DND-41 (cell line): ENCODE results near the gene PPT2.

ENCODE experiments used
- ATAC-seq: fragments of 200-7000 bp; cut with Tn5 transposase; 3 replicates; pipeline ENCODE4 v1.9.1; 2021; ENCODE audit warnings: low read depth; ENCODE audit not compliant: insufficient read depth
- DNase-seq: peaks from one replicate; pipeline ENCODE4 v3.0.0-alpha.2; 2020
- H2AFZ ChIP-seq: 2 replicates; pipeline ENCODE4 v1.6.0; 2012; ENCODE audit warnings: low read depth, low read length
- H3K27ac ChIP-seq: 2 replicates; pipeline ENCODE4 v1.5.1; 2012; ENCODE audit warnings: low read length, inconsistent platforms
- H3K27me3 ChIP-seq: fragments of 200-600 bp; sonication (generic); 2 replicates; pipeline ENCODE4 v1.6.0; 2012; ENCODE audit warnings: low read length, mild to moderate bottlenecking, inconsistent platforms; ENCODE audit not compliant: insufficient read depth, poor library complexity
- H3K36me3 ChIP-seq: 2 replicates; pipeline ENCODE4 v1.5.1; 2012; ENCODE audit warnings: low read length, inconsistent platforms; ENCODE audit not compliant: insufficient read depth
- H3K4me1 ChIP-seq: 2 replicates; pipeline ENCODE4 v1.5.1; 2012; ENCODE audit warnings: mild to moderate bottlenecking, low read length; ENCODE audit not compliant: insufficient read depth
- H3K4me2 ChIP-seq: 2 replicates; pipeline ENCODE4 v1.6.0; 2012; ENCODE audit warnings: mild to moderate bottlenecking, moderate library complexity, low read length, inconsistent platforms; ENCODE audit not compliant: insufficient read depth
- H3K4me3 ChIP-seq, 2 experiments: fragments of 200-600 bp in 1 of 2; shearing (Covaris generic) in 1 of 2; 2 replicates each; pipeline ENCODE4 v1.5.1; 2012 to 2016; ENCODE audit warnings: inconsistent platforms in 2 of 2, low read length in 2 of 2, mild to moderate bottlenecking in 2 of 2, low read depth in 1 of 2, moderate library complexity in 1 of 2
- H3K79me2 ChIP-seq: 2 replicates; pipeline ENCODE4 v1.6.0; 2012; ENCODE audit warnings: low read length, inconsistent platforms; ENCODE audit not compliant: insufficient read depth
- H3K9ac ChIP-seq: 2 replicates; pipeline ENCODE4 v1.6.0; 2012; ENCODE audit warnings: low read depth, mild to moderate bottlenecking, inconsistent platforms, low read length, moderate library complexity
- H3K9me3 ChIP-seq: 2 replicates; pipeline ENCODE4 v1.5.1; 2012; ENCODE audit warnings: low read length, moderate library complexity, mild to moderate bottlenecking, inconsistent platforms; ENCODE audit not compliant: insufficient read depth, severe bottlenecking
- H4K20me1 ChIP-seq: 2 replicates; pipeline ENCODE4 v1.6.0; 2012; ENCODE audit warnings: low read length; ENCODE audit not compliant: insufficient read depth
- CTCF ChIP-seq: IDR thresholded peaks from 2 replicates; pipeline ENCODE4 v1.5.1; 2012; ENCODE audit warnings: borderline replicate concordance, low read length, moderate library complexity, mild to moderate bottlenecking; ENCODE audit not compliant: poor library complexity, severe bottlenecking; ENCODE audit errors: extremely low read depth
- EZH2 ChIP-seq: IDR thresholded peaks from 3 replicates; pipeline ENCODE4 v1.6.1; 2012; ENCODE audit warnings: borderline replicate concordance, low read depth, mild to moderate bottlenecking, moderate library complexity, low read length, inconsistent platforms; ENCODE audit not compliant: severe bottlenecking

Gene PPT2

GRCh38 chr6:32128751-32129296 lies 25.1 kb upstream of the PPT2 start:
- no peaks in the 10 kb centered on the region for H3K9me3 ChIP-seq
- peak overlapping the region; percentile 74 for H2AFZ ChIP-seq
- peaks cover 40% of the 10 kb centered on the region for H3K4me1 ChIP-seq
- DNase-seq, result no peak
- no peaks in the 10 kb centered on the region for H4K20me1 ChIP-seq
- peaks cover 37% of the 10 kb centered on the region for H3K36me3 ChIP-seq
- TF ChIP-seq EZH2 (no peak), CTCF (no peak)
- H3K4me2 ChIP-seq, result peak overlapping the region; percentile 93
- peak overlapping the region; percentile 63 for H3K9ac ChIP-seq
- peaks cover 42% of the 10 kb centered on the region for H3K79me2 ChIP-seq
- H3K27me3 ChIP-seq, result no peaks in the 10 kb centered on the region
- H3K27ac ChIP-seq, result peak overlapping the region; percentile 69
- no peak for ATAC-seq
- peak overlapping the region; percentile 62 to 91; a peak in 3 of 4 replicates for H3K4me3 ChIP-seq

GRCh38 chr6:32129297-32130088 lies 24.4 kb upstream of the PPT2 start:
- Histone ChIP-seq H3K9me3 (no peaks in the 10 kb centered on the region), H3K4me3 (peak overlapping the region; percentile 62 to 91; a peak in 3 of 4 replicates), H3K9ac (peak overlapping the region; percentile 63), H3K27me3 (no peaks in the 10 kb centered on the region), H2AFZ (peak overlapping the region; percentile 60), H3K27ac (peak overlapping the region; percentile 73), H3K4me1 (peaks cover 40% of the 10 kb centered on the region), H3K36me3 (peaks cover 30% of the 10 kb centered on the region), H3K79me2 (peaks cover 42% of the 10 kb centered on the region), H3K4me2 (peak overlapping the region; percentile 93), H4K20me1 (no peaks in the 10 kb centered on the region)
- no peak for DNase-seq
- no peak for ATAC-seq
- TF ChIP-seq EZH2 (no peak), CTCF (no peak)

- DNase-seq, result no peak
- no peak for TF ChIP-seq EZH2
- no peak for TF ChIP-seq CTCF
- Histone ChIP-seq H2AFZ (no peak overlapping the region), H4K20me1 (no peaks in the 10 kb centered on the region), H3K36me3 (peaks cover 12% of the 10 kb centered on the region), H3K4me1 (peaks cover 32% of the 10 kb centered on the region), H3K4me3 (no peak overlapping the region), H3K4me2 (no peak overlapping the region), H3K27ac (no peak overlapping the region), H3K27me3 (no peaks in the 10 kb centered on the region), H3K9me3 (no peaks in the 10 kb centered on the region), H3K79me2 (peaks cover 31% of the 10 kb centered on the region), H3K9ac (no peak overlapping the region)
- ATAC-seq, result no peak
Observed at GRCh38 chr6:32131439-32131948, 22.4 kb upstream of the PPT2 start.
